ENCODE measurements around the gene ZNF407. TPM values are rescaled to one million over a fixed set of nuclear protein-coding genes. Genes with fewer than 3 reads are reported as not detected.

The ZNF407 gene
- total RNA-seq, 1 donor from 2014 or later = 20.1 TPM

- intact Hi-C loops (cut with micrococcal nuclease) = no loop called here
Observed at GRCh38 chr18:74918276-74918790, 320.7 kb downstream of the ZNF407 start.

- intact Hi-C loops (cut with micrococcal nuclease) = no loop called here
Observed at GRCh38 chr18:74921057-74921820, 323.6 kb downstream of the ZNF407 start.

- intact Hi-C loops (cut with micrococcal nuclease) = no loop called here
Observed at GRCh38 chr18:74926051-74926450, 328.4 kb downstream of the ZNF407 start.

- intact Hi-C loops (cut with micrococcal nuclease) = no loop called here
Observed at GRCh38 chr18:74928194-74928968, 330.7 kb downstream of the ZNF407 start.

- intact Hi-C loops (cut with micrococcal nuclease) = no loop called here
Observed at GRCh38 chr18:74929110-74929509, 331.4 kb downstream of the ZNF407 start.

- intact Hi-C loops (cut with micrococcal nuclease) = no loop called here
Observed at GRCh38 chr18:74930616-74931015, 332.9 kb downstream of the ZNF407 start.

- intact Hi-C loops (cut with micrococcal nuclease) = no loop called here
Observed at GRCh38 chr18:74933930-74934329, 336.3 kb downstream of the ZNF407 start.

GRCh38 chr18:74935434-74935833 lies 337.8 kb downstream of the ZNF407 start:
- intact Hi-C loops (cut with micrococcal nuclease) = no loop called here

GRCh38 chr18:74936343-74936742 lies 338.7 kb downstream of the ZNF407 start:
- intact Hi-C loops (cut with micrococcal nuclease) = no loop called here

- intact Hi-C loops (cut with micrococcal nuclease) = no loop called here
Observed at GRCh38 chr18:74937291-74937690, 339.6 kb downstream of the ZNF407 start.

GRCh38 chr18:74940856-74941255 lies 343.2 kb downstream of the ZNF407 start:
- intact Hi-C loops (cut with micrococcal nuclease) = no loop called here

- intact Hi-C loops (cut with micrococcal nuclease) = no loop called here
Observed at GRCh38 chr18:74942319-74942910, 344.7 kb downstream of the ZNF407 start.

GRCh38 chr18:74944676-74945075 lies 347.0 kb downstream of the ZNF407 start:
- intact Hi-C loops (cut with micrococcal nuclease) = no loop called here

GRCh38 chr18:74945774-74946545 lies 348.3 kb downstream of the ZNF407 start:
- intact Hi-C loops (cut with micrococcal nuclease) = no loop called here

GRCh38 chr18:74946646-74947375 lies 349.1 kb downstream of the ZNF407 start:
- intact Hi-C loops (cut with micrococcal nuclease) = no loop called here

- intact Hi-C loops (cut with micrococcal nuclease) = no loop called here
Observed at GRCh38 chr18:74947417-74947816, 349.7 kb downstream of the ZNF407 start.

- intact Hi-C loops (cut with micrococcal nuclease) = no loop called here
Observed at GRCh38 chr18:74947875-74948274, 350.2 kb downstream of the ZNF407 start.

- intact Hi-C loops (cut with micrococcal nuclease) = no loop called here
Observed at GRCh38 chr18:74949611-74950010, 351.9 kb downstream of the ZNF407 start.

GRCh38 chr18:74950479-74950878 lies 352.8 kb downstream of the ZNF407 start:
- intact Hi-C loops (cut with micrococcal nuclease) = no loop called here

GRCh38 chr18:74951165-74951760 lies 353.6 kb downstream of the ZNF407 start:
- intact Hi-C loops (cut with micrococcal nuclease) = no loop called here

Data from T-helper 2 cell treated with Interferon-gamma antibody and Interleukin-4, amounts not matched to agents 100 ng/mL and 5 ng/mL, for 36 hours (primary cell).